ENCODE results near the gene GAREM1. TPM values are rescaled to one million over a fixed set of nuclear protein-coding genes. Genes with fewer than 3 reads are reported as not detected.
A peak's percentile ranks its signal among the peaks of the same experiment; 100 is the strongest.

The GAREM1 gene
- total RNA-seq, 1 donor from 2014 or later, result 10.0 TPM

GRCh38 chr18:32337821-32338220 is 132.9 kb downstream of the GAREM1 start:
- no peak overlapping the region for H3K4me3 ChIP-seq (ENCODE audit: low read depth, low read length)
- TF ChIP-seq CTCF (IDR thresholded peaks at IDR 0.05; ENCODE audit: insufficient read depth, low read length, severe bottlenecking), result no peak
- DNase-seq (ENCODE audit: low read depth) (peak; percentile 19), FAIRE-seq (no peak)
- H3K36me3 ChIP-seq (ENCODE audit: control insufficient read depth, insufficient read depth, low read length), result no peaks in the 10 kb centered on the region
- H3K27me3 ChIP-seq (ENCODE audit: control insufficient read depth, insufficient read depth, low read length), result no peaks in the 10 kb centered on the region

DNA sequence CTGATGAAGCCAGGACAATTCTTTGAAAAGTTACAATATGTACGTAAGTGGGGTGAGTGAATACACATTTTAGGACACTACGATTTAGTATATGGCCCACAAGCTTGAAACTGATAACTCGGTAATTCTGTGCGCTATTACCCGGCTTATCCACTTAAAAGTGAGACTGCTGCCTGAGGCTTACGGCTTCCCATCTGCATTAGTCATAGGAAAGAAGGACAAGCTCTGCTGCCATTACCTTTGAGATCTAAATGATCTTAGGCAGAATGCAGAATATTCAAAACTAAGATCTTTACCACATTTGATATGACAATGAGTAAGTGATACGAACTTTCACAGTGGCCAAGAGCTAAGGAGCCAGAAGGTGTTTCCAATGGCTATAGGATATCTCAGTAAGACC is 133.3 kb downstream of the GAREM1 start:
- DNase-seq (ENCODE audit: low read depth) (peak; percentile 46), FAIRE-seq (no peak)
- Histone ChIP-seq H3K4me3 (ENCODE audit: low read depth, low read length) (no peak overlapping the region), H3K27me3 (ENCODE audit: control insufficient read depth, insufficient read depth, low read length) (no peaks in the 10 kb centered on the region), H3K36me3 (ENCODE audit: control insufficient read depth, insufficient read depth, low read length) (no peaks in the 10 kb centered on the region)
- no peak for TF ChIP-seq CTCF (IDR thresholded peaks at IDR 0.05; ENCODE audit: insufficient read depth, low read length, severe bottlenecking)

DNA sequence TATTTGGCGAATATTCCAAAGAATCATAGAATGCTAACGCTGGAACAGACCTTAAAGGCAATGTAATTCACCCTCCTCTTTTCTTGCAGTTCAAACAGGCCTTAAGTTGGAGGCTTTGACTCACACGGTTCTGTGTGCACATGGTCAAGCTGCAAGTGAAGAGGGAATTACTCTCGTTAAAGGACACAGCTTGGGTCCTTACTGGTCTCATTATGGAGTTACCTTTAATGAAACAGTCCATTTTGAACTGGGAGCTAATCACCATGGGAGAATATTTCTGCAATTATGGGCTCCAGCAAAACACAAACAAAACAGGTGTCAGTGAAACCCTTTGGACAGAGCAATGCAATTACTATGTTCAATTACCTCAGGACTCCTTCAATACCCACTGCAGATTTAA is 135.5 kb downstream of the GAREM1 start:
- no peaks in the 10 kb centered on the region for H3K27me3 ChIP-seq (ENCODE audit: control insufficient read depth, insufficient read depth, low read length)
- H3K36me3 ChIP-seq (ENCODE audit: control insufficient read depth, insufficient read depth, low read length), result no peaks in the 10 kb centered on the region
- no peak for DNase-seq (ENCODE audit: low read depth)
- H3K4me3 ChIP-seq (ENCODE audit: low read depth, low read length), result no peak overlapping the region
- TF ChIP-seq CTCF (IDR thresholded peaks at IDR 0.05; ENCODE audit: insufficient read depth, low read length, severe bottlenecking), result no peak
- FAIRE-seq, result no peak

DNA sequence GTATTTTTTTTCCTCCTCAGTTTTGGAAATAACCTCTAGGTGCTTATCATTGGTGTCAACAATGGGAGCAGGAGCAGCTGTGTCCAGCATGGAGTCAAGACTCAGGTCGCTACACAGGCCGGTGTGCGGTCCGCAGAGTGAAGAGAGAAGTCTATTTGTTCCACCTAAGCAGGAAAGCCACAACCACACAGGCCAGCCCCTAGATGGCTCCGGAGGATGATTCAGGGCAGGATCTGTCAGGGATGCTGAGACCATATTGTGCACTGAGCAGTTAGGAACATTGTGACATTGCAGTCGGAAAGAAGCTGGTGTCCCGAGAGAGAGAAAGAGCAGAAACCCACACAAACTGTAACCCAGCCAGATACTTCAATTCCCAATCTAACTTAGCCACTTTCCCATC is 136.9 kb downstream of the GAREM1 start:
- FAIRE-seq, result no peak
- no peaks in the 10 kb centered on the region for H3K27me3 ChIP-seq (ENCODE audit: control insufficient read depth, insufficient read depth, low read length)
- TF ChIP-seq CTCF (IDR thresholded peaks at IDR 0.05; ENCODE audit: insufficient read depth, low read length, severe bottlenecking), result peak; percentile 19
- no peak overlapping the region for H3K4me3 ChIP-seq (ENCODE audit: low read depth, low read length)
- DNase-seq (ENCODE audit: low read depth), result peak; percentile 31
- no peaks in the 10 kb centered on the region for H3K36me3 ChIP-seq (ENCODE audit: control insufficient read depth, insufficient read depth, low read length)

DNA sequence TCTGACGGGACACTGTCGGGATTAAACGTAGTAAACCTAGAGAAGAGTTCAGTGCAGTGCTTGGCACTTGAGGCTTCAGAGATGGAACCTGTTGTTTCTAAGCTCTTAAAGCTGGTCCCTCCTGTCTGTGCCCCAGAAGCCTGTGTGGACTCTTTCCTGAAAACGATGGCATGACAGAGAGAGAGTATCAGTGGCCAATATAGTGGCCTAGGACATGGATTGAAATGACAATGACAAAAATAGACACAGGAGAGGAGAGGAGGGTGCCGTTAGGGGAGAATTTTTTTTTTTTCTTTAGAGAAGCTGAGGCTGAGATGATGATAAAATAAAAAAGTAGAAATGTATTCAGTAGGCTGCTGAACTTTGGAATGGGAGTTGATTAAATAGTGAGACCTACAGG is 138.0 kb downstream of the GAREM1 start:
- H3K4me3 ChIP-seq (ENCODE audit: low read depth, low read length), result no peak overlapping the region
- FAIRE-seq, result no peak
- no peak for TF ChIP-seq CTCF (IDR thresholded peaks at IDR 0.05; ENCODE audit: insufficient read depth, low read length, severe bottlenecking)
- no peaks in the 10 kb centered on the region for H3K27me3 ChIP-seq (ENCODE audit: control insufficient read depth, insufficient read depth, low read length)
- no peaks in the 10 kb centered on the region for H3K36me3 ChIP-seq (ENCODE audit: control insufficient read depth, insufficient read depth, low read length)
- DNase-seq (ENCODE audit: low read depth), result no peak

- no peak for TF ChIP-seq CTCF (IDR thresholded peaks at IDR 0.05; ENCODE audit: insufficient read depth, low read length, severe bottlenecking)
- DNase-seq (ENCODE audit: low read depth) (no peak), FAIRE-seq (no peak)
- no peaks in the 10 kb centered on the region for H3K27me3 ChIP-seq (ENCODE audit: control insufficient read depth, insufficient read depth, low read length)
- no peaks in the 10 kb centered on the region for H3K36me3 ChIP-seq (ENCODE audit: control insufficient read depth, insufficient read depth, low read length)
- no peak overlapping the region for H3K4me3 ChIP-seq (ENCODE audit: low read depth, low read length)
Observed at GRCh38 chr18:32328974-32329373, 141.7 kb downstream of the GAREM1 start.
